Neuronal stem cell (in vitro differentiated cells): Measurements from ENCODE around the gene RPL18.

Source experiments
- DNase-seq: peaks from one replicate; pipeline ENCODE4 v3.0.0-alpha.2; 2013; ENCODE audit warnings: low spot score
- H2AFZ ChIP-seq: one replicate; pipeline ENCODE4 v1.6.1; 2013; ENCODE audit warnings: mild to moderate bottlenecking, low read length, inconsistent platforms
- H2AK5ac ChIP-seq: 2 replicates; pipeline ENCODE4 v1.6.1; 2013; ENCODE audit warnings: low read depth, mild to moderate bottlenecking, inconsistent platforms, low read length, moderate library complexity, mixed read lengths
- H2BK120ac ChIP-seq: 2 replicates; pipeline ENCODE4 v1.6.1; 2013; ENCODE audit warnings: low read depth, mild to moderate bottlenecking, inconsistent platforms, low read length, moderate library complexity, mixed read lengths
- H2BK12ac ChIP-seq: one replicate; pipeline ENCODE4 v1.6.1; 2013; ENCODE audit warnings: low read length, inconsistent platforms
- H2BK15ac ChIP-seq: 2 replicates; pipeline ENCODE4 v1.6.1; 2013; ENCODE audit warnings: mild to moderate bottlenecking, low read length, inconsistent platforms, mixed read lengths
- H2BK5ac ChIP-seq: one replicate; pipeline ENCODE4 v1.6.1; 2013; ENCODE audit warnings: inconsistent platforms, mild to moderate bottlenecking, low read length, moderate library complexity
- H3K14ac ChIP-seq: one replicate; pipeline ENCODE4 v1.6.1; 2013; ENCODE audit warnings: low read length, inconsistent platforms
- H3K18ac ChIP-seq: 2 replicates; pipeline ENCODE4 v1.6.1; 2013; ENCODE audit warnings: low read length, inconsistent platforms
- H3K23ac ChIP-seq: 2 replicates; pipeline ENCODE4 v1.6.1; 2013; ENCODE audit warnings: low read depth, mild to moderate bottlenecking, mixed read lengths, low read length, inconsistent platforms; ENCODE audit not compliant: poor library complexity
- H3K27ac ChIP-seq: replicated peaks from 3 replicates; pipeline ENCODE4 v1.5.1; 2013; ENCODE audit warnings: low read length, inconsistent platforms
- H3K27me3 ChIP-seq, 3 experiments: 2 replicates each; pipeline ENCODE4 v1.6.1; 2013; ENCODE audit warnings: low read length in 3 of 3, mild to moderate bottlenecking in 2 of 3, inconsistent platforms in 1 of 3, low read depth in 1 of 3, mixed read lengths in 1 of 3, moderate library complexity in 1 of 3; ENCODE audit not compliant: control insufficient read depth in 3 of 3, insufficient read depth in 3 of 3
- H3K36me3 ChIP-seq, 2 donors: replicated peaks in 1 of 2; 2 replicates each; pipeline ENCODE4 v1.6.1; 2013; ENCODE audit warnings: low read length in 2 of 2; ENCODE audit not compliant: control insufficient read depth in 2 of 2, insufficient read depth in 2 of 2
- H3K4ac ChIP-seq: 2 replicates; pipeline ENCODE4 v1.6.1; 2013; ENCODE audit warnings: inconsistent platforms, mild to moderate bottlenecking, low read length, moderate library complexity
- H3K4me1 ChIP-seq, 2 donors: 1 replicate in 1 of 2; 2 replicates in 1 of 2; pipeline ENCODE4 v1.6.1; 2013; ENCODE audit warnings: low read length in 2 of 2, low read depth in 1 of 2; ENCODE audit not compliant: control insufficient read depth in 2 of 2, insufficient read depth in 1 of 2
- H3K4me2 ChIP-seq: one replicate; pipeline ENCODE4 v1.6.1; 2013; ENCODE audit warnings: mild to moderate bottlenecking, low read length, inconsistent platforms; ENCODE audit not compliant: insufficient read depth, poor library complexity, severe bottlenecking
- H3K4me3 ChIP-seq, 2 donors: 2 replicates each; pipeline ENCODE4 v1.5.1; 2013; ENCODE audit warnings: low read length in 2 of 2, mild to moderate bottlenecking in 2 of 2, inconsistent platforms in 1 of 2, moderate library complexity in 1 of 2
- H3K79me1 ChIP-seq: one replicate; pipeline ENCODE4 v1.6.1; 2013; ENCODE audit warnings: low read depth, mild to moderate bottlenecking, inconsistent platforms, low read length, moderate library complexity
- H3K9ac ChIP-seq: one replicate; pipeline ENCODE4 v1.6.1; 2013; ENCODE audit warnings: mild to moderate bottlenecking, low read depth, low read length, inconsistent platforms; ENCODE audit not compliant: poor library complexity
- H3K9me3 ChIP-seq, 2 donors: replicated peaks in 1 of 2; 2 replicates each; pipeline versions ENCODE3 to v1.6.1; 2013; ENCODE audit warnings: low read length in 2 of 2, mild to moderate bottlenecking in 2 of 2, inconsistent platforms in 1 of 2, low read depth in 1 of 2, mixed read lengths in 1 of 2, moderate library complexity in 1 of 2; ENCODE audit not compliant: control insufficient read depth in 2 of 2, insufficient read depth in 1 of 2
- H4K8ac ChIP-seq: one replicate; pipeline ENCODE4 v1.6.1; 2013; ENCODE audit warnings: low read depth, mild to moderate bottlenecking, inconsistent platforms, low read length, moderate library complexity
- H4K91ac ChIP-seq: one replicate; pipeline ENCODE4 v1.6.1; 2013; ENCODE audit warnings: low read length, low read depth, mild to moderate bottlenecking, inconsistent platforms; ENCODE audit not compliant: poor library complexity
- WGBS, 2 donors: extraction: QIAGEN DNeasy Blood & Tissue Kit; methylation state at CpG; one replicate each; pipeline ENCODE4 v1.1.7; 2013; ENCODE audit warnings: missing lambda C conversion rate in 2 of 2, mixed read lengths in 1 of 2; ENCODE audit not compliant: insufficient read length in 2 of 2, insufficient replicate concordance in 1 of 2; ENCODE audit errors: extremely low coverage in 2 of 2; 5-methylcytosine and 5-hydroxymethylcytosine counted together

RPL18 gene

GRCh38 chr19:48611872-48612271 is 7.1 kb downstream of the RPL18 start:
- H3K27ac ChIP-seq = no peak overlapping the region
- DNase-seq = no peak
- no peaks in the 10 kb centered on the region for H3K27me3 ChIP-seq
- H3K9me3 ChIP-seq = no peaks in the 10 kb centered on the region
- H4K8ac ChIP-seq = no peak overlapping the region
- H3K4me1 ChIP-seq = peaks cover 0 to 20% of the 10 kb centered on the region in 2 donors
- peak overlapping the region; percentile 2 for H3K4me2 ChIP-seq
- no peak overlapping the region for H4K91ac ChIP-seq
- peak overlapping the region; percentile 42 for H2BK5ac ChIP-seq
- H3K4me3 ChIP-seq = no peak overlapping the region
- H3K18ac ChIP-seq = no peak overlapping the region
- peaks cover 18 to 22% of the 10 kb centered on the region in 2 donors for H3K36me3 ChIP-seq
- H2AFZ ChIP-seq = no peak overlapping the region
- peaks cover 6% of the 10 kb centered on the region for H3K79me1 ChIP-seq
- no CpG with 5 or more reads among the region's 14 CpGs for WGBS, 2 donors
- peak overlapping the region; percentile 65 for H3K23ac ChIP-seq
- H2BK15ac ChIP-seq = no peak overlapping the region
- no peak overlapping the region for H3K14ac ChIP-seq
- no peak overlapping the region for H3K9ac ChIP-seq
- H2BK12ac ChIP-seq = peak overlapping the region; percentile 46
- no peak overlapping the region for H2BK120ac ChIP-seq
- no peak overlapping the region for H3K4ac ChIP-seq
- H2AK5ac ChIP-seq = peak overlapping the region; percentile 75

GRCh38 chr19:48609571-48610108 is 9.3 kb downstream of the RPL18 start:
- peak overlapping the region in 1 of 2 donors; percentile 64 for H3K4me3 ChIP-seq
- no peak overlapping the region for H3K14ac ChIP-seq
- H3K4ac ChIP-seq = no peak overlapping the region
- DNase-seq = no peak
- peak overlapping the region; percentile 65 for H3K23ac ChIP-seq
- peaks cover 0 to 11% of the 10 kb centered on the region in 2 donors for H3K4me1 ChIP-seq
- no peak overlapping the region for H3K4me2 ChIP-seq
- H3K27ac ChIP-seq = no peak overlapping the region
- no peaks in the 10 kb centered on the region for H3K79me1 ChIP-seq
- no peaks in the 10 kb centered on the region for H3K9me3 ChIP-seq
- H4K8ac ChIP-seq = no peak overlapping the region
- H3K27me3 ChIP-seq = no peaks in the 10 kb centered on the region
- no peaks in the 10 kb centered on the region for H3K36me3 ChIP-seq
- peak overlapping the region; percentile 50 for H3K9ac ChIP-seq
- H2BK12ac ChIP-seq = peak overlapping the region; percentile 90
- peak overlapping the region; percentile 67 for H2BK15ac ChIP-seq
- peak overlapping the region; percentile 81 for H2AK5ac ChIP-seq
- no peak overlapping the region for H4K91ac ChIP-seq
- WGBS, 2 donors = no CpG with 5 or more reads among the region's 20 CpGs
- H2AFZ ChIP-seq = no peak overlapping the region
- no peak overlapping the region for H2BK5ac ChIP-seq
- H3K18ac ChIP-seq = no peak overlapping the region
- H2BK120ac ChIP-seq = no peak overlapping the region

GRCh38 chr19:48608798-48609263 is 10.1 kb downstream of the RPL18 start:
- no peak overlapping the region for H3K4me2 ChIP-seq
- H2BK15ac ChIP-seq = no peak overlapping the region
- H2BK5ac ChIP-seq = no peak overlapping the region
- H2AK5ac ChIP-seq = no peak overlapping the region
- peak overlapping the region; percentile 64 for H2AFZ ChIP-seq
- DNase-seq = no peak
- no peak overlapping the region for H3K4ac ChIP-seq
- no peaks in the 10 kb centered on the region for H3K9me3 ChIP-seq
- no CpG with 5 or more reads among the region's 9 CpGs for WGBS, 2 donors
- no peaks in the 10 kb centered on the region for H3K36me3 ChIP-seq
- no peak overlapping the region for H3K18ac ChIP-seq
- H3K4me1 ChIP-seq = peaks cover 0 to 5% of the 10 kb centered on the region in 2 donors
- no peak overlapping the region for H3K4me3 ChIP-seq
- no peak overlapping the region for H3K14ac ChIP-seq
- no peaks in the 10 kb centered on the region for H3K27me3 ChIP-seq
- no peaks in the 10 kb centered on the region for H3K79me1 ChIP-seq
- H2BK120ac ChIP-seq = no peak overlapping the region
- H2BK12ac ChIP-seq = no peak overlapping the region
- H3K9ac ChIP-seq = no peak overlapping the region
- H3K27ac ChIP-seq = no peak overlapping the region
- no peak overlapping the region for H4K91ac ChIP-seq
- H4K8ac ChIP-seq = no peak overlapping the region
- no peak overlapping the region for H3K23ac ChIP-seq

- Histone ChIP-seq H3K36me3 (no peaks in the 10 kb centered on the region), H3K14ac (peak overlapping the region; percentile 71), H3K4me2 (no peak overlapping the region), H3K27me3 (no peaks in the 10 kb centered on the region), H3K4me1 (no peaks in the 10 kb centered on the region), H3K4ac (no peak overlapping the region), H3K18ac (no peak overlapping the region), H2BK15ac (no peak overlapping the region), H3K79me1 (no peaks in the 10 kb centered on the region), H2BK5ac (no peak overlapping the region), H4K91ac (no peak overlapping the region), H2AK5ac (peak overlapping the region; percentile 47), H2BK12ac (no peak overlapping the region), H3K23ac (no peak overlapping the region), H3K4me3 (no peak overlapping the region), H4K8ac (no peak overlapping the region), H2AFZ (no peak overlapping the region), H2BK120ac (no peak overlapping the region), H3K9me3 (no peaks in the 10 kb centered on the region), H3K27ac (no peak overlapping the region), H3K9ac (no peak overlapping the region)
- no CpG with 5 or more reads among the region's 7 CpGs for WGBS, 2 donors
- DNase-seq = no peak
These were observed 11.6 kb downstream of the RPL18 start for GRCh38 chr19:48607359-48607755.
